GM21390 (cell line): ENCODE results near the gene C2orf68.
"Not testable (repeated sequence)": the region's sequence is repeated elsewhere in the genome, so short reads cannot be mapped to it uniquely, and the experiment has no call there.

Source experiments
- ATAC-seq: cut with Tn5 transposase; IDR thresholded peaks from one replicate; pipeline ENCODE4 v1.9.1; 2021; ENCODE audit not compliant: unreplicated experiment

C2orf68 gene

GRCh38 chr2:85599468-85600234 is 12.2 kb downstream of the C2orf68 start:
- no peak for ATAC-seq

- ATAC-seq: no peak
Observed at GRCh38 chr2:85598594-85599340, 13.1 kb downstream of the C2orf68 start.

- no peak for ATAC-seq
Observed at GRCh38 chr2:85597241-85597640, 14.6 kb downstream of the C2orf68 start.

DNA sequence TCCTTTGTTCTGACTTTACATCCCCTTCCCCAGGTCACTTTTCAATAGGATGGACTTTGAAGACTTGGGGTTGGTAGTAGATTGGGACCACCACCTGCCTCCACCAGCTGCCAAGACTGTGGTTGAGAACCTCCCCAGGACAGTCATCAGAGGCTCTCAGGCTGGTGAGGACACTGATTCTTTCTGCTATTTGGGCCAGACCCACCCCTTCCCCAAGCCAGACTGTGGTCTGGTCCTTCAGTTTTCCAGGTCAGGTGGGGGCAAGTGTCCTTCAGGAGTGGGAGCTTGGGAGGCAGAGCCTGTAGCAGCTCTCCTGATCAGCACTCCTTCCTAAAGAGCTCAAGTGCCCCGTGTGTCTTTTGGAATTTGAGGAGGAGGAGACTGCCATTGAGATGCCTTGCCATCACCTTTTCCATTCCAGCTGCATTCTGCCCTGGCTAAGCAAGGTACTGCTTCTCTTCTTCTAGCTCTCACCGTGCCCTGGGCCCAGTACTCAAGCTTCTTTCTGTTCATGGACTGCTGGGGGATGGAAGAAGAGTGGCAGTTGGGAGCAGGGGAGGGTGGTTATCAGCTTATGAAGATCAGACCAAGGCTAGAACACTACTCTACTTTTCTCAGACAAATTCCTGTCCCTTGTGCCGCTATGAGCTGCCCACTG is 15.3 kb downstream of the C2orf68 start:
- ATAC-seq: no peak

DNA sequence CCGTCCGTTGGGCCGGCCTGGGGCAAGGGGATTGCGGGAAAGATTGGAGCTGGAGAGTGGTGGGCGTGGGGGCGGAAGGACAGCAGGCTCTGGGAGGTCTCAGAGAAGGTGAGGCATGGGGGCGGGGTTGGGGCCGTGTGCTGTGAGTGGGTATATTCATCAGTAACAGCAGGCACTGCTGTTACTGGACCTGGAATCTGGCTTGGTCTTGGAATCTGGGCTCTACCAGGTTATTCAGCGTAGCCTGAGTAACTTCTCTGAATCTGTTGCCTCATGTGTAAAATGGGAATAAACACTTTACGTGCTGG is 15.9 kb downstream of the C2orf68 start:
- ATAC-seq: no peak

- peak; percentile 97 for ATAC-seq
Observed at GRCh38 chr2:85595301-85596025, 16.4 kb downstream of the C2orf68 start, which contains the start of gene RNF181. TSS of gene RNF181 (plus strand) at chr2:85595745. CDS start at chr2:85595764, 19 bp downstream.

- no peak for ATAC-seq
Observed at GRCh38 chr2:85594715-85595300, 17.1 kb downstream of the C2orf68 start.

GRCh38 chr2:85593023-85593422 is 18.8 kb downstream of the C2orf68 start:
- ATAC-seq: no peak

DNA sequence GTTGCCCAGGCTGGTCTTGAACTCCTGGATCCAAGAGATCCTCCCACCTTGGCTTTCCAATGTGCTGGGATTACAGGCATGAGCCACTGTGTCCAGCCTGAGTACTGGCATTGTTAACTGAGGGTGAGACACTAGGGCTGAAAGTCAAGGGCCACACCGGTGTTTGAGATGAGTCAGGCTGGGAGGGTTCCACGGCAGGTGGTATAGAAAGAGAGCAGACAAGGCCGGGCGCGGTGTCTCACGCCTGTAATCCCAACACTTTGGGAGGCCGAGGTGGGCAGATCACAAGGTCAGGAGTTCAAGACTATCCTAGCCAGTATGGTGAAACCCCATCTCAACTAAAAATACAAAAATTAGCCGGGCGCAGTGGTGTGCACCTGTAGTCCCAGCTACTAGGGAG is 19.6 kb downstream of the C2orf68 start:
- ATAC-seq: not testable (repeated sequence)

DNA sequence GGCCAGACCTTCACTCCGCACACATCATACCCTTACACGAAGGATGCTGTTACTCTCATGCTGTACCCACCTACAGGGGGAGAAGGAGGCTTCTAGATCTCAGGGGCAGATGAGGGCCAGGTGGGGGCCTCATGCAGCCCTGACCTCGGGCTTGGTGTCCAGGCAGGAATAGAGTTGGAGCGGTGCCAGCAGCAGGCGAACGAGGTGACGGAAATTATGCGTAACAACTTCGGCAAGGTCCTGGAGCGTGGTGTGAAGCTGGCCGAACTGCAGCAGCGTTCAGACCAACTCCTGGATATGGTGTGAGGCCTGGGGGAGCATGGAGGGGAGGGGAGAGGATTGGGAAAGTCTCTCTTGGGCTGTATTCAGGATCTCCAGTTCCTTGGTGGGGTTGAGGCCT is 20.3 kb downstream of the C2orf68 start:
- ATAC-seq: no peak

DNA sequence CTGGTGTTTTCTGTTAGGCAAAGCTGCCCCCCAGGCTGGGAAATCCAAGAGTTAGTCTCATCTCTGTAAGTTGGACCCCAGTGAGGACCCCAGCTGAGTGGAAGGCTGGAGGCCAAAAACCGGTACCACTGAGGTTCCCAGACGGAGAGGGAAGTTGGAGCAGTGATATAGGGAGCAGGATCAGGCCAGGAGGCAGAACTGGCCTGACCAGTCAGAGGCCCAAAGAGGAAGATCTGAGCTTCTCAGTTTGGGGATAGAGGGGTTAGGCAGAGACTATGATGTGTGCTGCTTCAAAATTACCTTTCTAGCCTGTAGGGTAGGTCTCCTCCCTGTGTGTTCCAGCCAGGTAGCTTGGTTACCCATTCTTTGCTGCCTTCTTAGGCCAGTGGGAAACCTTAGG is 20.9 kb downstream of the C2orf68 start:
- ATAC-seq: no peak

- ATAC-seq: no peak
Observed at GRCh38 chr2:85589982-85590791, 21.7 kb downstream of the C2orf68 start.

DNA sequence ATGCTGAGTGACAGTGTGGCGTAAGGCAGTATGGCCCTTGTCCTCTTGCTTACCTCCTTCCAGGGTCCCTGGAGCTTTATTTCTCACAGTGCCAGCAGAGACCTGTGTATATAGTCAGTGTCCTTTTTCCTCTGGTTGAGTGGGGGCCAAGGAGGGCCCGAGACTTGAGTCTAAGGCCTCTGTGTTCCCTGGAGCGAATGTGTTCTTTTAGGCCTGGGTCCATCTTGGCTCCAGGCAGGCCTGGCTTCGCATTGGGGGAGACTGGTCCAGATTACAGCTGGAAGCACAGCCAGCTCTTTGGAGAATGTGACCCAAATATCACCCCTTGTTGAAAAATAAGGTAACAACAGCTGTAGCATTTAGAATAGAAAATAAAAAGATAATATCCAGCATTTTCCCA is 22.7 kb downstream of the C2orf68 start:
- no peak for ATAC-seq

GRCh38 chr2:85588645-85589044 is 23.2 kb downstream of the C2orf68 start:
- no peak for ATAC-seq

DNA sequence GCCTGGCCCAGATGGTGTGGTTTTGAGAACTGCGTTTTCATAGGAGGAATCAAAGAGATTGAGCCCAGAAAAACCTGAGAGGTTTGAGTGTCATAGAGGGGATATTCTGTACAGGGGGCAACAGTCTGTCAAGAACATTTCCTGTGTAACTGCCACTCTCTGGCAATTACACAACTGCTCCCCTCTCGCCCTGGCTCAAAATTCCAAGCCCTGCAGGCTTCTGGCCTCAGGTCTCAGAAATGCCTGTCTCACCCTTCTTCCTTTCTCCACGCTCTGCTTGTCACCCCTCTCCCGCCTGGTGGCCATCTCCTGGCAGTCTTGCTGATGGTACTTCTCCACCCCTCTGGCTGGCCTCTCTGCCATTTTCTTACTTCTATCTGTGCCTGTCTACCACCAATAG is 23.6 kb downstream of the C2orf68 start:
- ATAC-seq: no peak

GRCh38 chr2:85585781-85586105 is 26.1 kb downstream of the C2orf68 start:
- no peak for ATAC-seq

DNA sequence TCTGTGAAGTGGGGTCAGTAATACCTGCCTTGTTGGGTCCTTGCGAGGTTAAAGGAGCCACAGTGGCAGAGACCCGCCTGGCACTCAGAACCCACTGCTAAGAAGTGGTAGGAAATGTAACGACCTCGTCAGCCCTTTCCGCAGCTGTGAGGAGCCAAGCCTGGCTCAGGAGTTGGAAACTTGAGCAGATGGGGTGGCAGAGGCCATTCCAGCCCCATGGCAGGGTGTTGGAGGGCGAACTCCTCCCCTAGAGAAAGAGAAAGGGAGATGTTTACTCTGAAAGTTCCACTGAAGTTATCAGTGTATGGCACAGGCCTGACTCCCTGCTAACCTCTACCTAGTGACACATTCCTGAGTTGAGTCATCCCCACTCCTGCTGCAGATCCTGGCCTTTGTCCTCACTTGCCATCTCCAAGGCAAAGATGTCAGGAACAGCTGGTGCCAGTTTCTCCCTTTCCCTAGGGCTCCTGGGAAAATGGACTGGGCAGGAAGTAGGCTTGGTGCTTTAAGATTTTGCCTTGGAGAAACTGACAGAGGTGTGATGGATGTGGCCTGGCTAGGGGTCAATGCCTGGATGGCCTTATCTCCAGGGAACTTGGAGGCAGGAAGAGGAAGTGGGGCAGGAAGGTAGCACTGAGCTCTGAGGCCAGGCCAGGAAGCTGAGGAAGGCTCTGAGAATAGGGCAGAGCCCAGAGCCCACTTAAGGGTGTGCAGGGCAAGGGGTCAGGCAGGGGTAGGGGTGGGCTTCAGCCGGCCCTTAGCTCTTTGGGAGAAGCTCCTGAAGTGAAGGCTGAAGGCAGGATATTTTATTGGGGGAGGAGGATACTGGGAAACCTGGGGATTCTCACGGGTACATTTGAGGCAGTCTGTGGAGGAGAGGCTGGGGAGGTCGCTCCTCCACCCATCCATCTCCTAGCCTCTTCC is 26.7 kb downstream of the C2orf68 start:
- ATAC-seq: no peak

GRCh38 chr2:85584354-85584856 is 27.5 kb downstream of the C2orf68 start, which contains the start of gene VAMP5:
TSS of gene VAMP5 (plus strand) at chr2:85584431. CDS start at chr2:85584491, 60 bp downstream.
- ATAC-seq: peak; percentile 32
